Thyroid gland (tissue), 4 donors: ENCODE data around the gene SMIM12.

Experiments used
- POLR2A ChIP-seq, 2 donors: fragments of 450-650 bp; IDR thresholded peaks; one replicate each; pipeline ENCODE4 v1.6.1; 2017; ENCODE audit warnings: antibody characterized with exemption in 2 of 2, mild to moderate bottlenecking in 2 of 2, moderate library complexity in 1 of 2
- TF ChIP-seq, protein P1 (sequence below), 6 experiments: fragments of 200-600 bp in 3 of 6; fragments of 450-650 bp in 3 of 6; sonication (generic) in 3 of 6; IDR thresholded peaks; one replicate each; pipeline ENCODE4 v1.5.1; 2016 to 2019; ENCODE audit warnings: antibody characterized with exemption in 6 of 6, mild to moderate bottlenecking in 2 of 6, inconsistent platforms in 1 of 6, moderate library complexity in 1 of 6

DNA sequence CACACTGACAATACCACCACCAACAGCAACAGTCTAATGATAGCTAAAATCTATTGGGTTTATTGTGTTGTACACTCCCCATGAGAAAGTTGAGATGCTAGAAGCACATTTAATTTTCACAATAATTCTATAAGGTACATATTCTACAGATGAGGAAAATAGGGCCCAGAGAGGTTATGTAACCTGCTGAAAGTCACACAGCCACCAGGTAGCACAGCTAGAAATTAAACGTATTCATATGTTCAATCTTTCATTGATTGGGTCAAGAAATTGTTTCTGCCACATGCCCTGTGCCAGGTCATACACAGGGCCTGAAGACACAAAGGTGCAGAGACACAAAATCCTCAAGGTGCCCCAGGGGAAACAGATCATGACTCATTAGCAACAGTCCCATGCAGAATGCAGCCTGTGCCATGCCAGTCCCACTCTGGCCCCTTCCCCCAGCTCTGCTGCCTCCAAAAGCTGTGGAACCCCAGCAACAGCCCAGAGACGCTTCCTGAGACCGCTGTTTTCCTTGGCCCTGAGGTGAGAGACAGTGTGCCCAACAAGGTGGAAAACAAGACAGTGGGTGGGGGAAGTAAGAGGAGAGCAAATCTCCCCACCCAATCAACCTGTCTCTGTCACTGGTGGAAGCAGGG is 34.6 kb downstream of the SMIM12 start:
- TF ChIP-seq, protein P1, sequence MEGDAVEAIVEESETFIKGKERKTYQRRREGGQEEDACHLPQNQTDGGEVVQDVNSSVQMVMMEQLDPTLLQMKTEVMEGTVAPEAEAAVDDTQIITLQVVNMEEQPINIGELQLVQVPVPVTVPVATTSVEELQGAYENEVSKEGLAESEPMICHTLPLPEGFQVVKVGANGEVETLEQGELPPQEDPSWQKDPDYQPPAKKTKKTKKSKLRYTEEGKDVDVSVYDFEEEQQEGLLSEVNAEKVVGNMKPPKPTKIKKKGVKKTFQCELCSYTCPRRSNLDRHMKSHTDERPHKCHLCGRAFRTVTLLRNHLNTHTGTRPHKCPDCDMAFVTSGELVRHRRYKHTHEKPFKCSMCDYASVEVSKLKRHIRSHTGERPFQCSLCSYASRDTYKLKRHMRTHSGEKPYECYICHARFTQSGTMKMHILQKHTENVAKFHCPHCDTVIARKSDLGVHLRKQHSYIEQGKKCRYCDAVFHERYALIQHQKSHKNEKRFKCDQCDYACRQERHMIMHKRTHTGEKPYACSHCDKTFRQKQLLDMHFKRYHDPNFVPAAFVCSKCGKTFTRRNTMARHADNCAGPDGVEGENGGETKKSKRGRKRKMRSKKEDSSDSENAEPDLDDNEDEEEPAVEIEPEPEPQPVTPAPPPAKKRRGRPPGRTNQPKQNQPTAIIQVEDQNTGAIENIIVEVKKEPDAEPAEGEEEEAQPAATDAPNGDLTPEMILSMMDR (IDR thresholded peaks at IDR 0.05) = no peak
- TF ChIP-seq POLR2A (IDR thresholded peaks at IDR 0.05) = no peak
